HS-5 (cell line): ENCODE results near the gene TRRAP.
"Not testable (repeated sequence)": the region's sequence is repeated elsewhere in the genome, so short reads cannot be mapped to it uniquely, and the experiment has no call there.

Source experiments
- DNase-seq: peaks from one replicate; pipeline ENCODE4 v3.0.0-alpha.2; 2012; ENCODE audit warnings: low read depth

Gene TRRAP

DNA sequence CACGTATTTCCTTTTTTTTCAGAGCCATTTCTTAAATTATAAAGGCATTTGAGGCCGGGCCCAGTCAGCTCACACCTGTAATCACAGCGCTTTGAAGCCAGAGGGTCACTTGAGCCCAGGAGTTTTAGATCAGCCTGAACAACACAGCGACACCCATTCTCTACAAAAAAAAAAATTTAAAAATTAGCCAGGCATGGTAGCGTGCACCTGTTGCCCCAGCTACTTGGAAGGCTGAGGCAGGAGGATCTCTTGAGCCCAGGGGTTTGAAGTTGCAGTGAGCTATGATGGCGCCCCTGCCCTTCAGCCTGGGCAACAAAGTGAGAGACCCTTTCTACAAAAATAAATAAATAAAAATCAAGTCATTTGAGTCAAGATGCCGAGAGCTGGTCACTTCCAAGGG, 11.6 kb upstream of the TRRAP start:
- DNase-seq, result no peak

GRCh38 chr7:98868450-98868849, 9.9 kb upstream of the TRRAP start:
- no peak for DNase-seq

DNA sequence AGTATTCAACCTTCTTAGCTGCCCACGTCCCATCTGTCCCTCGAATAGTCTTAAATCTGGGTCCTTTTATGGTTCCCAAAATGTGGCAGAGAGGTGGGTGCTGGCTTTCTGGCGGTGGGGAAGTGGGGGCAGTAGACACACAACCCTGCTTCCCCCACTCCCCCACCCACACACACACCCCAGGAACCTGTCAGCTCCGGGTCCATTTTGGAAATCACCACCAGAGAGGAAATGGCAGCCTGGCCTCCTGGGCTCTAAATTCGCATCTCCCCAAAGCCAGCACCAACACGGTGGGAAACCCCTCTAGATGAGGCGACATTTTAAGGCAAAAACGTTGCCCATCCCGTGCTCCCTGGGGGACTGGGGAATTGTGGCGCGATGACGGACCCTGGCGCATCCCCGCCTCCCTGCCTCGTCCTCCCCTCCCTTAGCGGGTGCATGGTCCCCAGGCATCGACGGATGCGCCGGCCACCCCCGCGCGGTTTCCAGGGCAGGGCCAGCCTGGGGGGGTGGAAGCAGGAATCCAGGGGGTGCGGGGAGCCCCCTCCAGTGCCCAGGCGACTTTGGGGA, 9.2 kb upstream of the TRRAP start:
- DNase-seq, result no peak

GRCh38 chr7:98869597-98870120, 8.7 kb upstream of the TRRAP start, which contains the start of gene TMEM130:
TSS of gene TMEM130 (minus strand) at chr7:98870014. CDS start at chr7:98869861, 153 bp downstream.
- no peak for DNase-seq

GRCh38 chr7:98870121-98870651, 8.1 kb upstream of the TRRAP start:
- no peak for DNase-seq

DNA sequence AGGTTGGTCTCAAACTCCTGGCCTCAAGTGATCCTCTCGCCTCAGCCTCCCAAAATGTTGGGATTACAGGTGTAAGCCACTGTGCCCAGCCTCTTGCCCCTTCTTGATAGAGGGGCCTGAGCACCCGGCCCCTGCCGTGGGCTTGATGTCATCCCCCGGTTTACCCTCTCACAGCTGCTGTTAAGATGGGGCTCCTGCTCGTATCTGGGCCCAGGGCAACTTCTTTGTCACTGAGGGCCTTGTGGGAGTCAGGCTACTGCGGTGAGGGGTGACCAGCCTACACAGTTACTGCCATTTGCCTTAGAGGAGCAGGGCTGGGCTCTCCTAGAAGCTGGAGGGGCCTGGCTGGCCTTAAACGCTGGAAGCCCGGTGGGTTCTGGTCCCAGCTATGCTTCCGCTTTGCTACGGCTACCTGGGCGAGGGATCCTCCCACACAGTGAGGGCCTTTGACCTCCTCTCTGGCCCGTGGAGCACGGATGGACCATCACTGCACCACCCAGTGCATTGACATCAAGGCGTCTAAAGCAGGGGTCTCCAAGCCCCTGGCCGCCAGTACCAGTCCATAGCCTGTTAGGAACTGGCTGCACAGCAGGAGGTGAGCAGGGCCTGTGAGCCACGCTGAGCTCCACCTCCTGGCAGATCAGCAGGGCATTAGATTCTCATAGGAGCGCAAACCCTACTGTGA, 7.4 kb upstream of the TRRAP start:
- DNase-seq, result no peak

DNA sequence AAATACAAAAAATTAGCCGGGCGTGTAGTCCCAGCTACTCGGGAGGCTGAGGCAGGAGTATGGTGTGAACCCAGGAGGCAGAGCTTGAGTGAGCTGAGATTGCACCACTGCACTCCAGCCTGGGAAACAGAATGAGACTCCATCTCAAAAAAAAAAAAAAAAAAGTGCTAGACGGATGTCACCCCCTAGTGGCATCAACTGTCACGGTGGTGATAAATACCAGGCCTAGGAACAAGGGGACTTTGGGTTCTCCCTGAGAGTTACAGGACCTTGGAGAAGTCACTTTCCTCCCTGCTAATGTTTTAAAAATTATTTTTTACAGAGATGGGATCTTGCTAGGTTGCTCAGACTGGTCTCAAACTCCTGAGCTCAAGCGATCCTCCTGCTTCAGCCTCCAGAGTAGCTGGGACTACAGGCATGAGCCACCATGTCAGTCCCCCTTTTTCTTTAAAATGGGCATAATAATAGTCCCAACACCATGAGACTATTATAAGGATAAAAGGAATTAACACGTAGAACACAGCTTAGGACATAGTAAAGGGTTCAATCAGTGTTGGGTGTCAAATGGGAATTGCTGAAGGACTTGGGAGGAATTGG, 5.9 kb upstream of the TRRAP start:
- DNase-seq, result no peak

GRCh38 chr7:98873610-98874009, 4.7 kb upstream of the TRRAP start:
- DNase-seq, result not testable (repeated sequence)

DNA sequence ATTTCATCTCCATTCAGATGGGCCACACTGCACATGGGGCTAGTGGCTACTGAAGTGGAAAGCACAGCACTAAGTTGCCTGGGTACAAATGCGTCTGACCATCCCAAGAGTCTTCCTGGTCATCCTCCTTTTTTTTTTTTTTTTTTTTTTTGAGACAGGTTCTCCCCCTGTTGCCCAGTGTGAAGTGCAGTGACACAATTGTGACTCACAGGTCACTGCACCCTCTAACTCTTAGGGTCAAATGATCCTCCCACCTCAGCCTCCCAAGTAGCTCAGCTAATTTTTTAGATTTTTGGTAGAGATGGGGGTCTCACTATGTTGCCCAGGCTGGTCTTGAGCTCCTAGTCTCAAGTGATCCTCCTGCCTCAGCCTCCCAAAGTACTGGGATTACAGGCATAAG, 3.4 kb upstream of the TRRAP start:
- no peak for DNase-seq

GRCh38 chr7:98875501-98875900, 2.8 kb upstream of the TRRAP start:
- DNase-seq, result no peak

- no peak for DNase-seq
Observed at GRCh38 chr7:98877146-98877545, 1.2 kb upstream of the TRRAP start.

DNA sequence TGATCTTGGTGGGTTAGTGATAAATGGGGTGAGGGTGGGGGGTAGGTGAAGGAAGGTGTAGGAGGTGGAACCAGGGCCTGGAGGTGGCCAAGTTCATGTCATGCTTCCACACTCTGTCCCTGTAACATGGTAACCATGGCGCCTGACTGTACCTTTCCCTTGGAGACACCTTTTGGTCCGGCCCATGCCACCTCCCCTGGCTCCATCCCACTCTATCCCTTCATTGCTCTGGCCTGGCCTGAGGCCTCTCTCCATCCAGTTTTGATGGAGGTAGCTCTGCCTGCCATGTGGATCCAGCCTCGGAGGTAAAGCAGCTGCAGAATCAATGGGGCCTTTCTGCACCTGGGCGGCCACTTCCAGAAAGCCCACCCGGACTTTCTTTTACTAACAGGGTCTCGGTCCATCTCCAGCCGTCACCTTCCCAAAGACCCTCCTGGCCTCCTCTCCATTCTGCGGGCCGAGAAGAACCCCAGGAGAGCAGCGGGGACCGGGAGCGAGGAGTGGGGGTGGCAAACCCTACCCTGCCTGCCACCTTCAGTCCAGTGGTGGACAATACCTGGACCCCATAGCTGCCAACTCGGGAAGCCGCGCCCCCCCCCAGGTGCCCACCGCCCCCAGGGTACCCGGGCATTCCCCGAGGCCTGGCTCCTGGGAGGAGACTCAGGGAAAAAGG, 504 bp upstream of the TRRAP start:
- no peak for DNase-seq

GRCh38 chr7:98879198-98879978, 1.1 kb downstream of the TRRAP start:
- DNase-seq, result no peak

- no peak for DNase-seq
Observed at GRCh38 chr7:98879979-98880315, 1.6 kb downstream of the TRRAP start.

GRCh38 chr7:98880485-98880884, 2.2 kb downstream of the TRRAP start:
- no peak for DNase-seq

DNA sequence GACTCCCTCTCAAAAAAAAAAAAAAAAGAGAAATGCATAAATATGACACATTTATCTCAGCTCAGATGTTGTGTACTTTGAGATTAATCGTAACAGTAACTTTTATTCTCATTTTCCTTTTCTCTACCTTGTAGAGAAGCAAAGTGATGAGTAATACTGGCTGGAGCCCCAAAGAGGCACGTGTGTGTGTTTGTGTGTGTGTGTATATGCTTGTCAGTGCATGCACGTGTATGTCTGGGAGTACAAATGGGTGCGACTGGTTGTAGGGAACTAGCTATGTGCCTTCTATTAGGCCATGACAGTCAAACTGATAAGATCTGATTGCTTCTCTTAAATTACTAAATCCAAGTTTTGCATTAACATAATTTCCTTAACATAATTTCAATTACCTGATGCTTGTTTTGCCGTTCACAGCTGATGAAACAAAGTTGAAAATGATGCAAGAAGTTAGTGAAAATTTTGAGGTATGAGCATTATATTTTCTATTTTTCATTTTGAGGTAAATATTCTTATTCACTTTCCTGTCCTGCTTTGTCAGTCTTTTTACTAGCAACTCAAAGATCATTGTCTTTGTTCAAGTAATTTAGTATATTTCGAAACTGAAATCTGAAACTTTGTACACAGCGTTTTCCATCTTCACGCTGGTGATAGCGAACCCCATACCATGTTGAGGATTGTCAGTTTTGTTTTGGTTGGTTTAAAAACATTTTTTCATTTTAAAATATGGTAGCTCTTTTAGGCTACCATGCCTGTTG, 3.4 kb downstream of the TRRAP start:
- DNase-seq, result no peak

DNA sequence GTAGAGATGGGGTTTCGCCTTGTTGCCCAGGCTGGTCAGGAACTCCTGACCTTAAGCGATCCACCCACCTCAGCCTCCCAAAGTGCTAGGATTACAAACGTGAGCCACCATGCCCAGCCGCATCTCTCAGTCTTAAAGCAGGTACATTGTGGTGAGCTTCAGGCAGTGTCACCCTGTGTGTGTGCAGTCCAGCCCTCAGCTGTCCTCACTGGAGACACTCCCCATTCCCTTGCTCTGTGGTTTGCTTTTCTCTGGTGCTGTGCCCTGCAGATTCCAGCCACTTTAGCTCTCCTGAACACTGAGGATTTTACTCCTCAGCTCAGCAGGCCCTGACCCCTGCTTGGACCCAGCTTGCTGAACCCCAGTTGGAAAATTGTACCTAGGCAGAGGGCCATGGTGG, 6.1 kb downstream of the TRRAP start:
- no peak for DNase-seq

GRCh38 chr7:98887038-98887437, 8.7 kb downstream of the TRRAP start:
- DNase-seq, result no peak

DNA sequence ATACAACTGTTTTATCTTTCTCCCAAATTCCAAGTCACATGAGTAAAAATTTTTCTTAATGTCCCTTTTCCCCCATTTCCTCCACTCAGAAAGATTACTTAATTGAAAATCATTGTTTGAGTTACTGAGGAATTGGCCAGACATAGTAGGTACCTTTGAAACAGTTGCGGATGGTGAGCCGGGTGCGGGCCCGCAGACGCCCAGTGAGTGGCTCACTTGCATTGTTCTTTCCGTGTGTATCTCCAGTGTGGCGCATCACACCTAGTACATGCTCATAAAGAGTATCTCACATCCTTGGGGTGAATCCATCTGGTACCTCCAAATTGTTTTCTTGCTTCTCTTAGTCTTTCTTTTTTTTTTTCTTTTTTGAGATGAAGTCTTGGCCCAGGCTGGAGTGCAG, 14.3 kb downstream of the TRRAP start:
- no peak for DNase-seq

DNA sequence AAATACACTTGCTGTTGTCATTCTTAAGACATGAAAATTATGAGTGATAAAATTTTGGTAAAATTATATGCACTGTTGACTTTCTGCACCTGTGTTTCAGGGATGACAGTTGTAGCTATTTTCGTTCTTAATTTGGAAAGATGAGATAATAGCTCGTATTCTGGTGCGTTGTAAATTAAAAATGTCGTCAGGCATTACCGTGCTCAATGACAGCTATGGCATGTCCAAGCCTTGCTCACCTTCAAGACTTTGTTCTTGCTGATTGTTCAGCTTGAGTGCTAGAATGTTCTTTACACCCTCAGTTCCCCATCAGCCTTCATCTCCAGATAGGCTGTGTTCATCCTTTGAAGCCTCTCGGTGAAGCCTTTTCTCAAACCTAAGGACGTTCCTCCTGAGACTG, 21.5 kb downstream of the TRRAP start:
- no peak for DNase-seq

DNA sequence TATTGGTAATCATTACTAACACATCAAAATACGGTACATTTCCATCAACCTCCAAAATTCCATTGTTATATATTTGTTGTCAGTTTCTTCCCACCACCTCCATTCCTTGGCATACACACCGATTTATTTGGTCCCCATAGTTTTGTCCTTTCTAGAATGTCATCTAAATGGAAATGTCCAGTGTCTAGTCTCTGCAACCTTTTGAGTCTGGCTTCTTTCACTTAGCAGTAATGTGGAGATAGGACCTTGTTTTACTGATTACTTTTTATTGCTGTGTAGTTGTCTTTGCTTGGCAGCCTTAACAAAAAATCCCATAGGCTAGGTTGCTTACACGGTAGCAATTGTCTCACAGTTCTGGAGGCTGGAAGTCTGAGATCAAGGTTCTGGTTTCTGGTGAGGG, 22.5 kb downstream of the TRRAP start:
- DNase-seq, result no peak
